Peyer's patch (tissue), 4 donors: ENCODE measurements around the gene ARIH2. TPM values are rescaled to one million over a fixed set of nuclear protein-coding genes. Genes with fewer than 3 reads are reported as not detected.

Experiments
- DNase-seq, 3 donors: peaks; one replicate each; pipeline ENCODE4 v3.0.0-alpha.2; 2017 to 2019
- H3K27ac ChIP-seq, 4 donors: fragments of 200-600 bp; sonication (generic); one replicate each; pipeline ENCODE4 v1.5.1; 2016 to 2019
- H3K27me3 ChIP-seq, 2 donors: fragments of 200-600 bp; sonication (generic); one replicate each; pipeline ENCODE4 v1.5.1; 2019
- H3K36me3 ChIP-seq, 3 donors: fragments of 200-600 bp; sonication (generic); one replicate each; pipeline ENCODE4 v1.5.1; 2016 to 2019
- H3K4me1 ChIP-seq, 4 donors: fragments of 200-600 bp; sonication (generic); one replicate each; pipeline ENCODE4 v1.5.1; 2016 to 2019
- H3K4me3 ChIP-seq, 4 donors: fragments of 200-600 bp; sonication (generic); 1 replicate in 3 of 4; 2 replicates in 1 of 4; pipeline ENCODE4 v1.5.1; 2016 to 2019; ENCODE audit warnings: mild to moderate bottlenecking in 1 of 4
- H3K9me3 ChIP-seq, 4 donors: fragments of 200-600 bp; sonication (generic); one replicate each; pipeline ENCODE4 v1.5.1; 2016 to 2019; ENCODE audit warnings: mild to moderate bottlenecking in 1 of 4
- POLR2A ChIP-seq, 2 donors: fragments of 450-650 bp; IDR thresholded peaks; one replicate each; pipeline ENCODE4 v1.5.1; 2017; ENCODE audit warnings: antibody characterized with exemption in 2 of 2, mild to moderate bottlenecking in 2 of 2, moderate library complexity in 2 of 2
- total RNA-seq, 4 donors: library from RNA; depleted of rRNA; stranded (reverse); fragments of >200 nt; gene quantifications; one replicate each; pipeline ENCODE4 v1.1.0, GENCODE V29; 2016
- TF ChIP-seq, protein P1 (sequence below), 6 experiments: fragments of 450-650 bp in 4 of 6; fragments of 200-600 bp in 2 of 6; sonication (generic) in 1 of 6; IDR thresholded peaks; one replicate each; pipeline ENCODE4 v1.5.1; 2017 to 2019; ENCODE audit warnings: antibody characterized with exemption in 6 of 6, mild to moderate bottlenecking in 3 of 6, moderate library complexity in 1 of 6

The ARIH2 gene
- 100 to 1,000 TPM in 3 of 4 donors, 10 to 100 TPM in 1; 59.7 to 184 (median 111) TPM for total RNA-seq

GRCh38 chr3:48918388-48919214, at the start of gene ARIH2:
ARIH2 (plus strand) TSS chr3:48918842; CDS start chr3:48927559, 8,717 bp downstream.
- Histone ChIP-seq H3K4me1 (peaks cover 4 to 27% (median 8%) of the 10 kb centered on the region in 4 donors), H3K36me3 (peaks cover 0 to 18% (median 0%) of the 10 kb centered on the region in 3 donors), H3K27ac (peak within 1 kb of the TSS; percentile 95 to 100 (median 99)), H3K27me3 (no peaks in the 10 kb centered on the region), H3K9me3 (no peaks in the 10 kb centered on the region), H3K4me3 (peak within 1 kb of the TSS; percentile 86 to 100 (median 94))
- DNase-seq, result peak; percentile 92 to 97 (median 96)
- TF ChIP-seq, protein P1, sequence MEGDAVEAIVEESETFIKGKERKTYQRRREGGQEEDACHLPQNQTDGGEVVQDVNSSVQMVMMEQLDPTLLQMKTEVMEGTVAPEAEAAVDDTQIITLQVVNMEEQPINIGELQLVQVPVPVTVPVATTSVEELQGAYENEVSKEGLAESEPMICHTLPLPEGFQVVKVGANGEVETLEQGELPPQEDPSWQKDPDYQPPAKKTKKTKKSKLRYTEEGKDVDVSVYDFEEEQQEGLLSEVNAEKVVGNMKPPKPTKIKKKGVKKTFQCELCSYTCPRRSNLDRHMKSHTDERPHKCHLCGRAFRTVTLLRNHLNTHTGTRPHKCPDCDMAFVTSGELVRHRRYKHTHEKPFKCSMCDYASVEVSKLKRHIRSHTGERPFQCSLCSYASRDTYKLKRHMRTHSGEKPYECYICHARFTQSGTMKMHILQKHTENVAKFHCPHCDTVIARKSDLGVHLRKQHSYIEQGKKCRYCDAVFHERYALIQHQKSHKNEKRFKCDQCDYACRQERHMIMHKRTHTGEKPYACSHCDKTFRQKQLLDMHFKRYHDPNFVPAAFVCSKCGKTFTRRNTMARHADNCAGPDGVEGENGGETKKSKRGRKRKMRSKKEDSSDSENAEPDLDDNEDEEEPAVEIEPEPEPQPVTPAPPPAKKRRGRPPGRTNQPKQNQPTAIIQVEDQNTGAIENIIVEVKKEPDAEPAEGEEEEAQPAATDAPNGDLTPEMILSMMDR (IDR thresholded peaks at IDR 0.05), result peak in 3 of 6 experiments; percentile 22 to 37 (median 30)
- TF ChIP-seq POLR2A (IDR thresholded peaks at IDR 0.05), result peak; percentile 81 to 84

GRCh38 chr3:48877671-48878070, 41.0 kb upstream of the ARIH2 start:
- no peaks in the 10 kb centered on the region for H3K27me3 ChIP-seq

DNA sequence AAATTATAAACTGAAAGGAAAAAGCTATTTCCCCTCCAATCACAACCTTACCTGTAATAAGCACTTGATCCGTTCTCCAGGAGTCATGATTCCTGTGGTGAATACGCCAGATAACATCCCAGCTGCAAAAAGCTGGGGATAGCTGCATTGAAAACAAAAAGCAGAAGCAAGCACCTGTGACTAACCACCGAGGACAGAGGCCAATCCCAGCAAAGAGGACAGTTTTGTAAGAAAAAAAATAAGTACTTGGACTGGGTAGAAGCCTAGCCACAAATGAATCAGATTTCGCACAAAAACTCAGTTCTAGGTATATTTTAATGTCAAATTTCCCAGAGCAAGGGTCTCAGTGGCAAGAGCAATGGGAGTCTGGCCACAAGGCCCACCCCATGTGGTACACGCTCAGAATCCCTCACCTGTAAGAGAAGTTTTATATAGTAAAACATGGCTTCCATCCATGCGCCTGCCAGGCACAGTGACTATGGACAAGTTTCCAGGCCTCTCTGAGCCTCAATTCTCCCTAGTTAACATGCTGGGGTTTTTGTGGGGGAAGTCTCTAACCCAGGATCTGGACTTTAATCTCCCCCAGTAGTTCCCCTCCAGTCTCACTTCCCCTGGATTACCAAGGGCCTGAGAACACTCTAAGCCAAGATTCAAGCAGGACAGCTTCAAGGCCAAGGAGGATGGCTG, 39.2 kb upstream of the ARIH2 start:
- H3K4me1 ChIP-seq, result no peaks in the 10 kb centered on the region
- no peaks in the 10 kb centered on the region for H3K27me3 ChIP-seq
- H3K36me3 ChIP-seq, result peaks cover 0 to 74% (median 0%) of the 10 kb centered on the region in 3 donors
- H3K27ac ChIP-seq, result no peak overlapping the region
- H3K4me3 ChIP-seq, result no peak overlapping the region
- no peaks in the 10 kb centered on the region for H3K9me3 ChIP-seq
- TF ChIP-seq, protein P1 (IDR thresholded peaks at IDR 0.05), result no peak
- TF ChIP-seq POLR2A (IDR thresholded peaks at IDR 0.05), result no peak
- no peak for DNase-seq

More at GRCh38 chr3:48877671-48878070, 41.0 kb upstream of the ARIH2 start:
- Histone ChIP-seq H3K4me1 (no peaks in the 10 kb centered on the region), H3K27ac (no peak overlapping the region), H3K36me3 (peaks cover 0 to 63% (median 0%) of the 10 kb centered on the region in 3 donors), H3K9me3 (no peaks in the 10 kb centered on the region), H3K4me3 (no peak overlapping the region)
- no peak for DNase-seq
- TF ChIP-seq, protein P1 (IDR thresholded peaks at IDR 0.05), result no peak

DNA sequence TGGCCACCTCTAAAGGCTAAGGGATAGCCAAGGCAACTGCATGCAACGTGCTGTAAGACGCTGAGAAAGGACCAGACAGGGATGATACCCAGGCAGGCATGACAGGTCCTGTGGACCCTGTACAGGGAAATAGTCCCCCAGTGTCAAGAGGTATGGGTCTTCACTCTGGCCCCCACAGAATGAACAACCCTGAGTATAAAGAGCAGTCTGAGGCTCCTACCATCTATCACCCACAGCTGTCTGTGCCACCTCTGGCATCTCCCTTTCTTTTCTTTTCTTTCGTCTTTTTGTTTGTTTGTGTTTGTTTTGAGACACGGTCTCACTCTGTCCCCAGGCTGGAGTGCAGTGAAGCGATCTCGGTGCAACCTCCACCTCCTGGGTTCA, 38.7 kb upstream of the ARIH2 start:
- TF ChIP-seq, protein P1 (IDR thresholded peaks at IDR 0.05), result no peak
- no peak for TF ChIP-seq POLR2A (IDR thresholded peaks at IDR 0.05)

GRCh38 chr3:48881006-48881405, 37.6 kb upstream of the ARIH2 start:
- Histone ChIP-seq H3K4me3 (no peak overlapping the region), H3K36me3 (peaks cover 0 to 71% (median 0%) of the 10 kb centered on the region in 3 donors), H3K27me3 (no peaks in the 10 kb centered on the region), H3K4me1 (no peaks in the 10 kb centered on the region), H3K27ac (no peak overlapping the region), H3K9me3 (no peaks in the 10 kb centered on the region)
- no peak for DNase-seq
- TF ChIP-seq, protein P1 (IDR thresholded peaks at IDR 0.05), result no peak
- TF ChIP-seq POLR2A (IDR thresholded peaks at IDR 0.05), result no peak

More for the DNA sequence above, 38.7 kb upstream of the ARIH2 start:
- no peak overlapping the region for H3K27ac ChIP-seq
- no peak overlapping the region for H3K4me3 ChIP-seq
- peaks cover 0 to 75% (median 0%) of the 10 kb centered on the region in 3 donors for H3K36me3 ChIP-seq
- no peaks in the 10 kb centered on the region for H3K4me1 ChIP-seq
- no peaks in the 10 kb centered on the region for H3K27me3 ChIP-seq
- no peaks in the 10 kb centered on the region for H3K9me3 ChIP-seq
- no peak for DNase-seq
